Nephron (organoid): Measurements from ENCODE around the gene MVB12A.

Experiments used
- H3K27ac Mint-ChIP-seq, 3 experiments: 2 replicates each; pipeline ENCODE4 v1.8.0; 2020; ENCODE audit warnings: mixed read lengths in 3 of 3, mild to moderate bottlenecking in 2 of 3, moderate library complexity in 1 of 3
- H3K27me3 Mint-ChIP-seq: 2 replicates; pipeline ENCODE4 v1.8.0; 2021; ENCODE audit warnings: low read depth, mild to moderate bottlenecking, moderate library complexity, mixed read lengths
- H3K36me3 Mint-ChIP-seq: 2 replicates; pipeline ENCODE4 v1.8.0; 2020; ENCODE audit warnings: low read depth, mixed read lengths
- H3K4me1 Mint-ChIP-seq: 2 replicates; pipeline ENCODE4 v1.8.0; 2020; ENCODE audit warnings: mixed read lengths
- H3K4me3 Mint-ChIP-seq, 3 experiments: 2 replicates each; pipeline ENCODE4 v1.8.0; 2020; ENCODE audit warnings: mild to moderate bottlenecking in 3 of 3, mixed read lengths in 3 of 3, moderate library complexity in 2 of 3
- H3K9me3 Mint-ChIP-seq: 2 replicates; pipeline ENCODE4 v1.8.0; 2020; ENCODE audit warnings: mixed read lengths
- CTCF ChIP-seq, 3 experiments: fragments of 200-600 bp; sonication (generic); IDR thresholded peaks; one replicate each; pipeline ENCODE4 v1.5.0; 2021; ENCODE audit warnings: antibody characterized with exemption in 3 of 3; ENCODE audit not compliant: unreplicated experiment in 3 of 3

Gene MVB12A

GRCh38 chr19:17451820-17452219 is 32.0 kb downstream of the MVB12A start:
- no peak for TF ChIP-seq CTCF (IDR thresholded peaks at IDR 0.05; ENCODE audit: unreplicated experiment in 3 of 3)
- Mint-ChIP-seq H3K27ac (no peak overlapping the region), H3K4me1 (peaks cover 16% of the 10 kb centered on the region), H3K36me3 (no peaks in the 10 kb centered on the region), H3K9me3 (no peaks in the 10 kb centered on the region), H3K4me3 (no peak overlapping the region), H3K27me3 (peaks cover 62% of the 10 kb centered on the region)

- peaks cover 10% of the 10 kb centered on the region for H3K4me1 Mint-ChIP-seq
Observed at GRCh38 chr19:17454576-17455071, 34.8 kb downstream of the MVB12A start.

GRCh38 chr19:17455308-17456123 is 35.7 kb downstream of the MVB12A start:
- Mint-ChIP-seq H3K4me1 (peaks cover 10% of the 10 kb centered on the region), H3K4me3 (no peak overlapping the region), H3K27ac (no peak overlapping the region), H3K36me3 (no peaks in the 10 kb centered on the region), H3K9me3 (no peaks in the 10 kb centered on the region), H3K27me3 (peaks cover 67% of the 10 kb centered on the region)
- TF ChIP-seq CTCF (IDR thresholded peaks at IDR 0.05; ENCODE audit: unreplicated experiment in 3 of 3) = no peak

More at GRCh38 chr19:17454576-17455071, 34.8 kb downstream of the MVB12A start:
- TF ChIP-seq CTCF (IDR thresholded peaks at IDR 0.05; ENCODE audit: unreplicated experiment in 3 of 3) = no peak
- no peaks in the 10 kb centered on the region for H3K9me3 Mint-ChIP-seq
- H3K36me3 Mint-ChIP-seq = no peaks in the 10 kb centered on the region
- peaks cover 72% of the 10 kb centered on the region for H3K27me3 Mint-ChIP-seq
- peak overlapping the region in 1 of 3 experiments; percentile 40 for H3K27ac Mint-ChIP-seq
- peak overlapping the region in 2 of 3 experiments; percentile 14 to 32 for H3K4me3 Mint-ChIP-seq

GRCh38 chr19:17456127-17456526 is 36.3 kb downstream of the MVB12A start:
- TF ChIP-seq CTCF (IDR thresholded peaks at IDR 0.05; ENCODE audit: unreplicated experiment in 3 of 3) = no peak
- Mint-ChIP-seq H3K9me3 (no peaks in the 10 kb centered on the region), H3K4me3 (no peak overlapping the region), H3K27me3 (peaks cover 68% of the 10 kb centered on the region), H3K4me1 (peaks cover 10% of the 10 kb centered on the region), H3K27ac (no peak overlapping the region), H3K36me3 (no peaks in the 10 kb centered on the region)

GRCh38 chr19:17457616-17458015 is 37.8 kb downstream of the MVB12A start:
- no peaks in the 10 kb centered on the region for H3K36me3 Mint-ChIP-seq

More at GRCh38 chr19:17457616-17458015, 37.8 kb downstream of the MVB12A start:
- H3K9me3 Mint-ChIP-seq = no peaks in the 10 kb centered on the region
- peak overlapping the region in 1 of 3 experiments; percentile 43 for H3K4me3 Mint-ChIP-seq
- peaks cover 65% of the 10 kb centered on the region for H3K27me3 Mint-ChIP-seq
- peak overlapping the region in 2 of 3 experiments; percentile 45 to 95 for H3K27ac Mint-ChIP-seq
- TF ChIP-seq CTCF (IDR thresholded peaks at IDR 0.05; ENCODE audit: unreplicated experiment in 3 of 3) = no peak
- H3K4me1 Mint-ChIP-seq = peaks cover 10% of the 10 kb centered on the region
